Measurements from ENCODE around the gene DIPK1C.

DIPK1C gene

DNA sequence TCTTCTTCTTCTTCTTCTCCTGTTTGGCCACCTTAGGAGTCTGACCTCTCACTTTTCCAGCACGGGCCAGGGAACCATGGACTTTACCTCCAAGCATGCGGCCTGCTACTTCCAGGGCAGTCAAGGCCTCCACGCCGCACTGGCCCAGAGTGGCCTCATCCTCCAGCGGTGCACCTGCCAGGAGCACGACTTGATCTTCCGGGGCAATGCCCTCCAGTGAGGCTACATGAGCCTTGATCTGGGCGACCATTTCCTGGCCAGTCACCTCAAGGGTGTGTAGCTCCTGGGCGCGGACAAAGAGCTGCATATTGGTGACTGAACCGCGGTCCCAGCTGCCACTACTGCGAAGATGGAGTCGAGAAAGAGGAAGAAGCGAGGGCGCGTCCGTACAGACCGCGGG lies 67.1 kb downstream of the DIPK1C start:
- Histone ChIP-seq H3K79me2 (ENCODE audit: insufficient read depth, low read depth) (no peaks in the 10 kb centered on the region), H3K4me1 (ENCODE audit: low read depth, poor library complexity, severe bottlenecking) (no peaks in the 10 kb centered on the region), H4K20me1 (ENCODE audit: insufficient read depth) (no peaks in the 10 kb centered on the region), H3K9ac (no peak overlapping the region), H3K4me2 (no peak overlapping the region), H3K27ac (no peak overlapping the region), H2AFZ (ENCODE audit: low read depth) (no peak overlapping the region), H3K36me3 (ENCODE audit: insufficient read depth) (no peaks in the 10 kb centered on the region), H3K27me3 (ENCODE audit: insufficient read depth, low read depth) (no peaks in the 10 kb centered on the region), H3K4me3 (IDR thresholded peaks at IDR 0.05; ENCODE audit: insufficient read depth, low read depth, low read length) (no peak overlapping the region)
- TF ChIP-seq, protein P1, sequence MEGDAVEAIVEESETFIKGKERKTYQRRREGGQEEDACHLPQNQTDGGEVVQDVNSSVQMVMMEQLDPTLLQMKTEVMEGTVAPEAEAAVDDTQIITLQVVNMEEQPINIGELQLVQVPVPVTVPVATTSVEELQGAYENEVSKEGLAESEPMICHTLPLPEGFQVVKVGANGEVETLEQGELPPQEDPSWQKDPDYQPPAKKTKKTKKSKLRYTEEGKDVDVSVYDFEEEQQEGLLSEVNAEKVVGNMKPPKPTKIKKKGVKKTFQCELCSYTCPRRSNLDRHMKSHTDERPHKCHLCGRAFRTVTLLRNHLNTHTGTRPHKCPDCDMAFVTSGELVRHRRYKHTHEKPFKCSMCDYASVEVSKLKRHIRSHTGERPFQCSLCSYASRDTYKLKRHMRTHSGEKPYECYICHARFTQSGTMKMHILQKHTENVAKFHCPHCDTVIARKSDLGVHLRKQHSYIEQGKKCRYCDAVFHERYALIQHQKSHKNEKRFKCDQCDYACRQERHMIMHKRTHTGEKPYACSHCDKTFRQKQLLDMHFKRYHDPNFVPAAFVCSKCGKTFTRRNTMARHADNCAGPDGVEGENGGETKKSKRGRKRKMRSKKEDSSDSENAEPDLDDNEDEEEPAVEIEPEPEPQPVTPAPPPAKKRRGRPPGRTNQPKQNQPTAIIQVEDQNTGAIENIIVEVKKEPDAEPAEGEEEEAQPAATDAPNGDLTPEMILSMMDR (conservative IDR thresholded peaks at IDR 0.05; ENCODE audit: low read depth, low read length) = no peak

DNA sequence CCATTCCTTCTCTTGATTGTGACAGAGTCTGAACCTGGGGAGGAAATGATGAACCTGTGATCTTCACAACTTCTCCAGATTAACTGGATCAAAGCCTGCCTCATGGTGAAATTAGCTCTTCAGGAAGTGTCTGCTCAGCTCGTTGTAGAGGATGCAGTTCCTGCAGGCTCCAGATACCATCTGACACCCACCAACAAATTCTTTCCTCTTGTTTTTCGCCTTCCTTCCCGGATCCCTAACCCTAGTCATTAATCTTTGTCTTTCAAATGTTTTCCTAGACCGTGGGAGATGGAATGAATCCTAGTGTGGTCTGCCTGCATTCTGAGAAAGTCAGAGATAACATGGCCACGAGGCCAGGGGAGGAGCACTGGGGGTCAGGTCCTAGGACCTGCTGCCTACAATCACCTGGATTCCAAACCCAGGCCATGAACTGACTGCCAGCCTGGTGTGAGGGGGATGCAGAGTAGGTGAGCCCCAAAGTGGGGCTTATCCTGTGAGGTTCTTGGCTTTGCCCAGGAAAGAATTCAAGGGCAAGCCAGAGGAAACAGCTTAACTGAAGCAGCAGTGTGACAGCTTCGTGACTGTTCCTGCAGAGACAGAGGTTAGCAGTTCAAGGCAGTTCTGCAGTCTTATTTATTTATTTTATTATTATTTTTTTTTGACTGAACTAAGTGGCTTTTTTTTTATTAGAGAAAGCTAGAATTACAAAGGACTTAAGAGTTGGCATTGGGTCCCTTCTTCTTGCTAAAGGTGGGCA lies 67.8 kb downstream of the DIPK1C start:
- Histone ChIP-seq H4K20me1 (ENCODE audit: insufficient read depth) (no peaks in the 10 kb centered on the region), H3K36me3 (ENCODE audit: insufficient read depth) (no peaks in the 10 kb centered on the region), H3K79me2 (ENCODE audit: insufficient read depth, low read depth) (no peaks in the 10 kb centered on the region), H3K27me3 (ENCODE audit: insufficient read depth, low read depth) (no peaks in the 10 kb centered on the region), H3K4me3 (IDR thresholded peaks at IDR 0.05; ENCODE audit: insufficient read depth, low read depth, low read length) (no peak overlapping the region), H2AFZ (ENCODE audit: low read depth) (0 out of 2 replicates have a peak overlapping the region, but pooled peaks have one; percentile 0), H3K9ac (no peak overlapping the region), H3K4me1 (ENCODE audit: low read depth, poor library complexity, severe bottlenecking) (no peaks in the 10 kb centered on the region), H3K4me2 (no peak overlapping the region), H3K27ac (no peak overlapping the region)
- TF ChIP-seq, protein P1 (conservative IDR thresholded peaks at IDR 0.05; ENCODE audit: low read depth, low read length) = no peak

DNA sequence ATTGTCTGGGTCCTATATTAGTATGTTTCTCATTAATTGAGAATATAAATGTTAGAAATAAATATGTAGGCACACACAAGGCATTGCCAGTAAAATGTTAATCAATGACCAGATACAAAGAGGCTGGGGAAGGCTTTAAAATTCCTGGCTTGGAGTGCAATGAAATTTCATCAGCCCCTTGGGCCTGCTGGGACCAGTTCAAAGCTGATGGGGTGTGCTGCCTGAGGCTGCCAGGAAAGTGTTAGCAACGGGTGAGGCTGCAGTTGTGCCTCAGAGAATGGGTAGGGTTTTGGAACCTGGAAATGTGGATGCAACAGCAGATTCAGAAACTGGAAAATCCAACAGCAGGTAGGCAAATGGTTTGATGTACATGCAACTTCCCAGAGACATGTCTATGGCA lies 68.9 kb downstream of the DIPK1C start:
- no peaks in the 10 kb centered on the region for H3K79me2 ChIP-seq (ENCODE audit: insufficient read depth, low read depth)
- no peak overlapping the region for H2AFZ ChIP-seq (ENCODE audit: low read depth)
- TF ChIP-seq, protein P1 (conservative IDR thresholded peaks at IDR 0.05; ENCODE audit: low read depth, low read length) = no peak
- H3K4me1 ChIP-seq (ENCODE audit: low read depth, poor library complexity, severe bottlenecking) = no peaks in the 10 kb centered on the region
- no peaks in the 10 kb centered on the region for H3K36me3 ChIP-seq (ENCODE audit: insufficient read depth)
- H3K4me3 ChIP-seq (IDR thresholded peaks at IDR 0.05; ENCODE audit: insufficient read depth, low read depth, low read length) = no peak overlapping the region
- no peaks in the 10 kb centered on the region for H3K27me3 ChIP-seq (ENCODE audit: insufficient read depth, low read depth)
- no peak overlapping the region for H3K9ac ChIP-seq
- no peak overlapping the region for H3K4me2 ChIP-seq
- no peaks in the 10 kb centered on the region for H4K20me1 ChIP-seq (ENCODE audit: insufficient read depth)
- no peak overlapping the region for H3K27ac ChIP-seq

DNA sequence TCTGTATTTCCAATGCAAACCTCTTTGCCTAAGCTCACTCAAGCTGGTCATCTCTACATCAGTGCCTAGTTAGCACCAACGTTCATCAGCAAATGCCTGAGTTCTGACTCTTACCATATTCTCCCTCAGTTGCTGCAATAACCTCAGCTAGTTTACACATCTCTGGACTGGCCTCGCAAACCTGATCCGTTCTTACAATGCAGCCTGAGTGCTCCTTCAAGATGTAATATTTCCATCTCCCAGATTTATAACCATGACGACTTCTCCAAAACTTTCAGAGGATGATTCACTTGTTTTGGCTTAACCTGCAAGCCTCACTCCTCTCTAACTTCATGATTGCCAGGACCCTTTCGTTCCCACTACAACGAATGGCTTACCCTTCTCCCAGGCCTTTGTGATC lies 69.7 kb downstream of the DIPK1C start:
- Histone ChIP-seq H3K36me3 (ENCODE audit: insufficient read depth) (no peaks in the 10 kb centered on the region), H3K4me1 (ENCODE audit: low read depth, poor library complexity, severe bottlenecking) (no peaks in the 10 kb centered on the region), H3K4me2 (no peak overlapping the region), H2AFZ (ENCODE audit: low read depth) (no peak overlapping the region), H3K4me3 (IDR thresholded peaks at IDR 0.05; ENCODE audit: insufficient read depth, low read depth, low read length) (no peak overlapping the region), H3K27me3 (ENCODE audit: insufficient read depth, low read depth) (no peaks in the 10 kb centered on the region), H3K9ac (no peak overlapping the region), H4K20me1 (ENCODE audit: insufficient read depth) (no peaks in the 10 kb centered on the region), H3K27ac (no peak overlapping the region), H3K79me2 (ENCODE audit: insufficient read depth, low read depth) (no peaks in the 10 kb centered on the region)
- TF ChIP-seq, protein P1 (conservative IDR thresholded peaks at IDR 0.05; ENCODE audit: low read depth, low read length) = no peak
